HG03342 (cell line): ENCODE measurements around the gene GLRX2.
"Not testable (repeated sequence)": the region's sequence is repeated elsewhere in the genome, so short reads cannot be mapped to it uniquely, and the experiment has no call there.

ENCODE experiments used
- ATAC-seq: cut with Tn5 transposase; IDR thresholded peaks from one replicate; pipeline ENCODE4 v1.9.1; 2021; ENCODE audit warnings: mild to moderate bottlenecking, moderate library complexity; ENCODE audit not compliant: unreplicated experiment

The GLRX2 gene

DNA sequence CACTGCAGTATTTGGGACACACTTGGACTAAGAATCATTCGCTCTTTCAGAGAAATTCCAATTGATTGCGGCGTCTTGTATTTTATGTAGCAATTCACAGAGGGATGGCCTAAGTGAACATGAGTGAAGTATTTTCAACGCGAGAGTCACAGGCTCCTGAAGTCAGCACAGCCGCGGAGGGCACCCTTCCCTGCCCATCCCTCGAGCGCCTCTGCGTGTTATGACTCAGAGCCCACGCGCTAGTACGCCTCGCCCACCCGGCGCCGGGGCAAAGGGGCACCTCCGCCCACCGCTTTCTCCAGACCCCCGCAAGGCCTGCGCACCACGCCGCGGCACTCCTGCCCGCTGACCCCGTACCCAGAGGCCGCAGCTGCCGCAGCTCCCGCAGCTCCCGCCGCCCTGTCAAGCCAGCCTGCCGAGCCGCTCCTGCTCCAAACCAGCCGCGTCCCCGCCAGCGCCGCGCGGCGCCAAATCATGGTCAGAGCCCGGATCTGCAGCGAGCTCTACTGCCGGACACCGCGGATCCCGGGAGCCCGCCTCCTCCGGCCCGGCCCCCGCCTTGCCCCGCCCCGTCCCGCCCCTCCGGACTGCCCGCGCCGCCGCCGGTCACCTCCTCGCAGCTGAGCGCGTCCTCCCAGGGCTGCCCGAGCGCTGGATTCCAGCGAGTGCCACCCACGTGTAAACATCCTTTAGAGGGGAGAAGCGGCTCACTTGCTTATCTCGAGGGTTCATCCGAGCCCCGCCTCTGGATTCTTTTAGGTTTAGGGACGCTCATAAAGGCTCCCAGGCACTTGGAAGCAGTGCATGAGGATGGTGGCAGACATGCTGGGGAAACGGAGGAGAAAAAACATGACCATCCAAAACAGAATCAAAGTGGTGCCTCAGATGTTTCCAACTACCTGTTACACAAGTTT lies at the start of gene GLRX2:
Gene GLRX2 (minus strand): TSS at position 508 of the 914 bp plus-strand sequence. CDS start 32 bp downstream, at position 476.
- peak; percentile 90 for ATAC-seq

DNA sequence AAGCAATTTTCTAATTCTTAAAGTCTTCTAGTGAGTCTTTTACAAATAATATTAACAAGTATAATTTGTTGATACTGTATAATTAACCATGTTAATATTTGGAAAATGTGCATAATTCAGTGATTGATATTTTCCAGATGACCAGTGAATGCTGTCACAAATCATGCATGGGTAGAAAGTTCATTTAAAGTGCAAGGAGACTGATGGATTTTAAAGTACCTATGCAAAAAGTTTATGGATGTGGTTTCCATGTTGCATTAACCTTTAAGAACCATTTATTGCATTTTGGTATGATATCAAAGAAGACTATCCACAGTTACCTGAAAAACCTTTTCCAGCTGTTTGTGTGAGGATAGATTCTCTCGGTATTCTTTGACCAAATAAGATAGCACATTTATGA lies 39.8 kb upstream of the GLRX2 start:
- ATAC-seq = no peak

- ATAC-seq = no peak
Measured at GRCh38 chr1:193144361-193144938, 39.2 kb upstream of the GLRX2 start.

GRCh38 chr1:193143285-193143684 lies 38.1 kb upstream of the GLRX2 start:
- ATAC-seq = no peak

DNA sequence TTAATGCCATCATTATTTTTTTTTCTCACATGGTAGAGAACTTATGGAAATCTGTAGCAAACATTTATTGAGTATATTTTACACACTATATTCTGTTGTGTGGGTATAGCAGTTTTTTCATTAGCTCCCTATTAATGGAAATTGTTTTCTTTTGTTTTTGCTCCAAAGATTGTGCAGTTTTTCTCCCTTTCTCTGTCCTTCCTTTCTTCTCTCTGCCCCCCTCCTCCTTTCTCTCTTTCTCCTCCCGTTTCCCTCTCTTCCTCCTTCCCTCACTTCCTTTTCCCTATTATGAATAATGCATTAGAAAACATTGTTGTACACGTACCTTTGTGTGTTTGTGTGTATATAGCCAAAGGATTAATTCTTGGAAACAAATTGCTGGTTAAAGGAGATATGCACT lies 37.2 kb upstream of the GLRX2 start:
- no peak for ATAC-seq

DNA sequence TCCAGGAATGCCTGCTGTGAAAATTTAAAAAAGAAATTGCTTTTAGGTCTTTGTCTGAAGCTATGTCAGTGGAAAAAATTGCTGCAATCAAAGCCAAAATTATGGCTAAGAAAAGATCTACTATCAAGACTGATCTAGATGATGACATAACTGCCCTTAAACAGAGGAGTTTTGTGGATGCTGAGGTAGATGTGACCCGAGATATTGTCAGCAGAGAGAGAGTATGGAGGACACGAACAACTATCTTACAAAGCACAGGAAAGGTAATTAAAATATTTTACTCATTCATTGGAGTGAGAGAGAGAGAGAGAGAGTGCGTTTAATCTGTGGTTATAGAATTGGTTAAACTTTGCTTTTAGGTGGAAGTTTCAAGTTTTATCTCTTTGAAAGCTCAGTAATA lies 36.6 kb upstream of the GLRX2 start:
- no peak for ATAC-seq

DNA sequence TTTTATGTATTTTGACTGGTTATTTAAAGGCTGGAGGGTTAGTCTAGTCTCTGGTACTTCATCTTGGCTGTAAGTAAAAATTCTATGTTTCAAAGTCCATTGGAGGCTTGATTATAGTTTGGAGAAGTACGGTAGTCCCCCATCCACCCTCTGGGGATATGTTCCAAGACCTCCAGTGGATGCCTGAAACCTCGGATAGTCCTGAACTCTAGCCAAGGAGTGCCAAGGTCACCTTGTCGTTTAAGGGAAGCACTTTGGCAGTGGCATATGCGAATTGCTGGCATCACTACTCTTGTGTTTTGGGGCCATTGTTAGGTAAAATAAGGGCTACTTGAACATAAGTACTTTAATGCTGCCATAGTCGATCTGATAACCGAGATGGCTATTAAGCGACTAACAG lies 35.0 kb upstream of the GLRX2 start:
- ATAC-seq = no peak

- ATAC-seq = no peak
Measured at GRCh38 chr1:193131266-193131860, 26.1 kb upstream of the GLRX2 start.

GRCh38 chr1:193125369-193125768 lies 20.2 kb upstream of the GLRX2 start:
- ATAC-seq = no peak

GRCh38 chr1:193123751-193124150 lies 18.5 kb upstream of the GLRX2 start:
- ATAC-seq = no peak

GRCh38 chr1:193121616-193122593 lies 16.7 kb upstream of the GLRX2 start, which contains the start of gene CDC73:
Gene CDC73, plus strand, starts transcription at chr1:193122031. Its CDS starts 170 bp downstream, at chr1:193122201.
- ATAC-seq = peak; percentile 94

DNA sequence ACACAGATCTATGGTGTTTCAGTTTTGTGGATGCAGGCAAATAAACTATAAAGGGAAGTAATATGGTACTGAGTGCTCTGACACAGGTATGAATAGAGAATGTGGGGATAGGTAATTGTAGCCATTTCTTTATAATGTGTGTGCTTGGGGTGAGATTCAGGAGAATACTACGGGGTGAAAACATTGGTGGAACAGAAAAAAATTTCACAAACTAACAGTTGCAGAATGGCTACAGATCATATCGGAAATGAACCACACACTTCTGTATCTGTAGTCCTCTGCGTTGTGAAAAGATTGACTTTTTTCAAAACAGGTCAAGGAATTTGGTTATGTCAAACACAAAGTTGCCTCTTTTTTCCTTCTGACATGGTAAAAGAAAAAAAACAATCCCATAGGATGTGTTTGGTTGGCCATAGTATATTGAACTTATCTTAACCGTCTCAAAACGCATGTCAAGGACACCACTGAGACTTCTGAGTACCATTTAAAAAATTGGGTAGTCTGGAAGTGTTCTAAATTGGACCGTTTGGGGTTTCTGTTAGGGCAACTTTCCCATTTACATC lies 15.5 kb upstream of the GLRX2 start:
- ATAC-seq = no peak

GRCh38 chr1:193118803-193119730 lies 13.9 kb upstream of the GLRX2 start:
- ATAC-seq = no peak

DNA sequence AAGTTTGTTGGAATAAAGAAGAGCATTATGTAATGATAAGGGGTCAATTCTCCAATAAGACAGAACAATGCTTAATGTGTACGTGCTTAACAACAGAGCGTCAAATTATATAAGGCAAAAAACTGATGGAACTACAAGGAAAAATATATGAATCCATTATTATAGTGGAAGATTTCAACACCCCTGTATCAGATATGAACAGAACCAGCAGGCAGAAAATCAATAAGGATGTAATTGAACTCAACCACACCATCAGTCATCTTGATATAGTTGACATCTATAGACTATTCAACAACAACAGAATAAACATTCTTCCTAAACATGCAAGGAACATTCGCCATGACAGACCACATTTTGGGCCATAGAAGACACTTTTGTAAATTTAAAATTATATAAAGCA lies 13.0 kb upstream of the GLRX2 start:
- no peak for ATAC-seq

DNA sequence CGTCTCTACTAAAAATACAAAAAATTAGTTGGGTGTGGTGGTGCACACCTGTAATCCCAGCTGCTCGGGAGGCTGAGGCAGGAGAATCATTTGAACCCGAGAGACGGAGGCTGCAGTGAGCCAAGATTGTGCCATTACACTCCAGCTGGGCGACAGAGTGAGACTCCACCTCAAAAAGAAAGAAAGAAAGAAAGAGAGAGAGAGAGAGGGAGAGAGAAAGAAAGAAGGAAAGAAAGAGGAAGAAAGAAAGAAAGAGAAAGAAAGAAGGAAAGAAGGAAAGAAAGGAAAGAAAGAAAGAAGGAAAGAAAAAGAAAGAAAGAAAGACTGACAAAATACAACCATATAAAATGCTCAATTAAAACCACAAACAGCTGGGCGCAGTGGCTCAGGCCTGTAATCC lies 12.0 kb upstream of the GLRX2 start:
- not testable (repeated sequence) for ATAC-seq

DNA sequence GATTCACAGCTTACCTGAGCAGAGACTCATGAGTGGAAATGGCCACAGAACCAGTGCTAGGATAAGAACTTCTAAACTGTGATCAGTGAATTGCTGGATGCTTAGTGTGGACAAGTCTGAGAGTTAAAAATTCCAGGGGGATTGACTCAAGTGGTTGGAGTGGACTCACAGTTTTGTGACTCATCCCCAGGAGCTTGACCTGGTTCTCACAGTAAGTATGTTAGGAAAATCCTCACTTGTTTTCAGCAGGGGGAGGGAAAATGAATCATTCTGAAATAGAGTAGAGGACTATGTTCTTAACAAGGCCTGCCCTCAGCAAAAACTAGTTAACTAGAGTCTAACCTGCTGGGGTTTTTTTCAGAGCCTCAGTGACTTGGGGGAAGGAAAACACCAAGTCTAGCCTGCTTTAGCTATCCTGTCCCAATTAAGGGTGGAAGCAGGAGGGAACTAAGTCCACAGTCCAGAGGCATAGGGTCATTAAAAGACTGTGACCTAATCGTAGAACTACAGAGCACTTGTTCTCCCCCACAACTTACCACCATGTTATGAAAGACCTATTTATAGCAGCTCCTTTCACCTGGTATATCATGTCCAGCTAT lies 10.5 kb upstream of the GLRX2 start:
- no peak for ATAC-seq

- ATAC-seq = no peak
Measured at GRCh38 chr1:193114485-193115095, 9.4 kb upstream of the GLRX2 start.

DNA sequence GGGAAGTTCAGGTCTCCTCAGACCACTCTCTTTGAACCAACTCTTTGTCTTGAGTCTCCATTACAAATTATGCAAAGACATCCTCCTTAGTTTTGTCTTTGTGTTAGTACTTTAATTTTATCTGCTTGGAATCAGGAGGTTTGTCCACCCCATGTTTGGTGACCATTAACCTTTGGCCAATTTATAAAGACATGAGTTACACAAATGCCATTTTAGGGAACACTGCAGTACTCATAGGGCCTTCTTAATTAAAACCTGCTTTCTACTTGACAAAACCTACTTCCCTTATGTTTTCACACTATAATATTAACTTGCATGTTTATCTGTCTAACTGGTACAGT lies 8.7 kb upstream of the GLRX2 start:
- ATAC-seq = no peak
